GM10248 (cell line): ENCODE measurements around the gene PTOV1.

Experiments
- CTCF ChIA-PET: fragments of 300-600 bp; sonication (Branson Sonifier 250); formaldehyde crosslinking; extraction: SDS; loops from one replicate; lab custom pipeline; 2021; ENCODE audit warnings: antibody characterized with exemption; lab: Yijun Ruan, JAX
- POLR2A ChIA-PET: fragments of 350-650 bp; sonication (Branson Sonifier 250); formaldehyde crosslinking; extraction: SDS; loops from one replicate; lab custom pipeline; 2020; ENCODE audit warnings: antibody characterized with exemption; lab: Yijun Ruan, JAX
- DNase-seq: peaks from one replicate; pipeline ENCODE4 v3.0.0; 2012; ENCODE audit errors: extremely low spot score
- TF ChIP-seq, protein P1 (sequence below): IDR thresholded peaks from 2 replicates; pipeline ENCODE4 v1.5.1; 2012; ENCODE audit warnings: mild to moderate bottlenecking, low read depth; ENCODE audit errors: extremely low read depth, missing control alignments, control extremely low read depth

PTOV1 gene

DNA sequence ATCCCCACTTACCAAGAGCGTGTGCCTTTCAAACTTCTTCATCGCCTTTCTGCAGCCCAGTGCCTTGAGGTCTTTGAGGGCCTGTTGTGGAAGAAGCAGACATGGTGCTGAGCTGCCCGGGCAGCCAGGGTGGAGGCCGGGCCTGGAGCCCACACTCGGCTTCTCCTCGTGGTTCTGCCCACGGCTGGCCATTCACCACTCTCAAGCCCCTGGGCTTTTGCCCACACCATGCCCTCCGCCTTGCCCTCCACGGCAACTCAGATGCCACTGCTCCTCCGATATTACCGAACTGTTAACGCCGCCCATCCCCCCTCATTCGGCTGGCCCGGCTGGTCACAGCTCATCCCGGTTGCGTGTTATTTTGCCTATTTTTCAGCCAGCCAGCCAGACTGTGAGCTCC is 40.4 kb downstream of the PTOV1 start:
- ChIA-PET POLR2A (interaction anchor here (0.6 to 1.9 kb wide), 5 partner anchors 20 to 955 kb away, joined by 3 to 8 read pairs (median 4); partner anchors contain the start of gene NUP62), CTCF (interaction anchor here (0.9 to 2.0 kb wide), 4 partner anchors 14 to 37 kb away, joined by 3 to 7 read pairs (median 4); no protein-coding TSS in a partner anchor)
- TF ChIP-seq, protein P1, sequence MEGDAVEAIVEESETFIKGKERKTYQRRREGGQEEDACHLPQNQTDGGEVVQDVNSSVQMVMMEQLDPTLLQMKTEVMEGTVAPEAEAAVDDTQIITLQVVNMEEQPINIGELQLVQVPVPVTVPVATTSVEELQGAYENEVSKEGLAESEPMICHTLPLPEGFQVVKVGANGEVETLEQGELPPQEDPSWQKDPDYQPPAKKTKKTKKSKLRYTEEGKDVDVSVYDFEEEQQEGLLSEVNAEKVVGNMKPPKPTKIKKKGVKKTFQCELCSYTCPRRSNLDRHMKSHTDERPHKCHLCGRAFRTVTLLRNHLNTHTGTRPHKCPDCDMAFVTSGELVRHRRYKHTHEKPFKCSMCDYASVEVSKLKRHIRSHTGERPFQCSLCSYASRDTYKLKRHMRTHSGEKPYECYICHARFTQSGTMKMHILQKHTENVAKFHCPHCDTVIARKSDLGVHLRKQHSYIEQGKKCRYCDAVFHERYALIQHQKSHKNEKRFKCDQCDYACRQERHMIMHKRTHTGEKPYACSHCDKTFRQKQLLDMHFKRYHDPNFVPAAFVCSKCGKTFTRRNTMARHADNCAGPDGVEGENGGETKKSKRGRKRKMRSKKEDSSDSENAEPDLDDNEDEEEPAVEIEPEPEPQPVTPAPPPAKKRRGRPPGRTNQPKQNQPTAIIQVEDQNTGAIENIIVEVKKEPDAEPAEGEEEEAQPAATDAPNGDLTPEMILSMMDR: no peak
- DNase-seq: no peak

GRCh38 chr19:49892716-49893115 is 41.8 kb downstream of the PTOV1 start:
- ChIA-PET POLR2A (interaction anchor here (1.5 kb wide), 1 partner anchor 19 kb away, joined by 3 read pairs; no protein-coding TSS in a partner anchor), CTCF (interaction anchor here (3.1 kb wide), 1 partner anchor 20 kb away, joined by 15 read pairs; no protein-coding TSS in a partner anchor)
- no peak for DNase-seq

DNA sequence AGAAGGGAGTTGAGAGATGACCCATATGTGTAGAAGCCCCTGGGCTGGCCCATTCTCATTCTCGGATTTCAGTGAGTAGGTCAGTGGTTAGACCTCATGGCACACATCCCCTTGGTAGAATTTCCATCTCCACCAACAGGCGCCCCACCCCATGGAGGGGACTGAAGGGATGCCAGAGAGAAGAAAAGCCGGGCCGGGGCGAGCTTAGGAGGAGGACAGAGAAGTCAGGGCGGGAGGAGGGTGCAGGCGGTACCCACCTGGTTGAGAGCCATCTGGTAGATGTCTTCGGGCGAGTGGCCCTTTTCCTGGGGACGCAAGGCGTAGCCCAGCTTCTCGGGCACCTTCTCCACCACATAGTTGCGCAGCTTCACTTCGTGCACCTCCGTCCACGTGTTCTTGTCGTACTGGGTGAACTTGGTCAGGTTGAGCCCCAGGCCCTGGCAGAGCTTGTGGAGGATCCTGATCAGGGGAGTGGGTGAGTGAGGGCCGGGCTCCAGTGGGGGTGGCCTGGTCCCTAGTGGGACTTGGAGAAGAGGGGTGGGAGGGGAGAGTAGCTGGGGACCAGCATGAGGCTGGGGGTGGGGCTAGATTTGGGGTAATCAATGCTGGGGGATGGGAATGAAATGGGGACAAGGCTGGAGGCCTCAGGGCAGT is 43.2 kb downstream of the PTOV1 start:
- ChIA-PET POLR2A (interaction anchor here (0.6 to 1.9 kb wide), 7 partner anchors 10 to 219 kb away, joined by 3 to 5 read pairs (median 3); no protein-coding TSS in a partner anchor), CTCF (interaction anchor here (0.9 to 3.1 kb wide), 6 partner anchors 10 to 213 kb away, joined by 3 to 15 read pairs (median 4); no protein-coding TSS in a partner anchor)
- TF ChIP-seq, protein P1: no peak
- no peak for DNase-seq

More at GRCh38 chr19:49892716-49893115, 41.8 kb downstream of the PTOV1 start:
- TF ChIP-seq, protein P1: no peak

- CTCF ChIA-PET: interaction anchor here (0.7 to 3.1 kb wide), 6 partner anchors 11 to 33 kb away, joined by 3 to 15 read pairs (median 4); no protein-coding TSS in a partner anchor
- TF ChIP-seq, protein P1: no peak
- peak; percentile 58 for DNase-seq
- POLR2A ChIA-PET: interaction anchor here (0.6 to 1.9 kb wide), 5 partner anchors 11 to 220 kb away, joined by 3 to 5 read pairs (median 3); no protein-coding TSS in a partner anchor
Measured at GRCh38 chr19:49894879-49895565, 44.1 kb downstream of the PTOV1 start.

GRCh38 chr19:49895566-49896297 is 44.8 kb downstream of the PTOV1 start:
- CTCF ChIA-PET: interaction anchor here (0.7 to 3.1 kb wide), 4 partner anchors 14 to 32 kb away, joined by 3 to 15 read pairs (median 4); no protein-coding TSS in a partner anchor
- POLR2A ChIA-PET: interaction anchor here (1.2 kb wide), 1 partner anchor 14 kb away, joined by 4 read pairs; no protein-coding TSS in a partner anchor
- peak; percentile 48 for DNase-seq
- TF ChIP-seq, protein P1: no peak
